GM13976 (cell line): ENCODE measurements around the gene DNAJB8.

Source experiments
- DNase-seq: peaks from one replicate; pipeline ENCODE4 v3.0.0; 2012; ENCODE audit warnings: low spot score
- CTCF ChIP-seq: IDR thresholded peaks from 2 replicates; pipeline ENCODE4 v1.5.1; 2012; ENCODE audit warnings: borderline replicate concordance, mild to moderate bottlenecking; ENCODE audit not compliant: insufficient read depth; ENCODE audit errors: extremely low read depth, missing control alignments, control extremely low read depth
- in situ Hi-C: fragments of 300-500 bp; cut with MboI; formaldehyde crosslinking; loops from one replicate; pipeline ENCODE4 v1.12.0; 2022; ENCODE audit warnings: low sequenced_read_pairs, mixed read lengths, inconsistent platforms; ENCODE audit not compliant: unreplicated experiment

The DNAJB8 gene

GRCh38 chr3:128495435-128495970, 28.8 kb upstream of the DNAJB8 start:
- in situ Hi-C loops: loop anchor here (10.0 kb wide), 1 partner anchor 71 kb away; no protein-coding TSS in a partner anchor
- DNase-seq: no peak
- no peak for TF ChIP-seq CTCF

GRCh38 chr3:128494367-128494650, 27.6 kb upstream of the DNAJB8 start:
- DNase-seq: no peak
- in situ Hi-C loops: loop anchor here (10.0 kb wide), 1 partner anchor 70 kb away; no protein-coding TSS in a partner anchor
- no peak for TF ChIP-seq CTCF

GRCh38 chr3:128493570-128494366, 27.1 kb upstream of the DNAJB8 start:
- in situ Hi-C loops: loop anchor here (10.0 kb wide), 1 partner anchor 69 kb away; no protein-coding TSS in a partner anchor
- TF ChIP-seq CTCF: no peak
- no peak for DNase-seq

- no peak for DNase-seq
- in situ Hi-C loops: loop anchor here (10.0 kb wide), 1 partner anchor 68 kb away; no protein-coding TSS in a partner anchor
- TF ChIP-seq CTCF: no peak
Measured at GRCh38 chr3:128492671-128493569, 26.2 kb upstream of the DNAJB8 start, which contains the start of gene GATA2. Gene GATA2, minus strand, starts transcription at chr3:128493201. Its CDS starts 6,170 bp downstream, at chr3:128487031.

GRCh38 chr3:128491941-128492670, 25.4 kb upstream of the DNAJB8 start:
- no peak for DNase-seq

More at GRCh38 chr3:128491941-128492670, 25.4 kb upstream of the DNAJB8 start:
- TF ChIP-seq CTCF: no peak
- in situ Hi-C loops: loop anchor here (10.0 kb wide), 1 partner anchor 67 kb away; no protein-coding TSS in a partner anchor
